ENCODE results near the gene NELL2.

- TF ChIP-seq POLR2A (IDR thresholded peaks at IDR 0.05): no peak
- no peak for TF ChIP-seq POLR2AphosphoS5 (IDR thresholded peaks at IDR 0.05)
- no peak for TF ChIP-seq CTCF (IDR thresholded peaks at IDR 0.05)
Observed at GRCh38 chr12:44500423-44500822, 375.7 kb downstream of the NELL2 start.
